OCI-LY3 (cell line): ENCODE data around the gene RPS6KB1.
"Not testable (repeated sequence)": the region's sequence is repeated elsewhere in the genome, so short reads cannot be mapped to it uniquely, and the experiment has no call there.

ENCODE experiments used
- EZH2phosphoT487 ChIP-seq: fragments of 200-600 bp; shearing (Covaris generic); IDR thresholded peaks from 2 replicates; pipeline ENCODE4 v1.6.1; 2018; ENCODE audit warnings: antibody characterized with exemption, mixed run types, low read depth
- TF ChIP-seq, protein P1 (sequence below): fragments of 200-600, 300-600 bp; sonication (generic); IDR thresholded peaks from 2 replicates; pipeline ENCODE4 v1.5.1; 2014; ENCODE audit warnings: antibody characterized with exemption, low read length, low read depth

DNA sequence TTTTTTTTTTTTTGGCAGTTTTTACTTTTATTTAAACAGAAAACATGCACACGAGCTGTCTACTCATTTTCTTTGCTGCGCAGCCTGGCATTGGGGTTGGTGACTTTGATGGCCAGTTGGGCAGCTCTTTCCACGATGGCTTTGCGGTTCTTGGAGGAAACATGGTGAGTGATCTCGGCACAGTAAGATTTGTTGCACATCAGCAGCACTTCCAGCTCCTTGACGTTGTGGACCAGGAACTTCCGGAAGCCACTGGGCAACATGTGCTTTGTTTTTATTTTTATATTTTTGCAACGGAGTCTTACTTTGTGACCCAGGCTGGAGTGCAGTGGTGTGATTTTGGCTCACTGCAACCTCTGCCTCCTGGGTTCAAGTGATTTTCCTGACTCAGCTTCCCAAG is 80.6 kb downstream of the RPS6KB1 start:
- TF ChIP-seq, protein P1, sequence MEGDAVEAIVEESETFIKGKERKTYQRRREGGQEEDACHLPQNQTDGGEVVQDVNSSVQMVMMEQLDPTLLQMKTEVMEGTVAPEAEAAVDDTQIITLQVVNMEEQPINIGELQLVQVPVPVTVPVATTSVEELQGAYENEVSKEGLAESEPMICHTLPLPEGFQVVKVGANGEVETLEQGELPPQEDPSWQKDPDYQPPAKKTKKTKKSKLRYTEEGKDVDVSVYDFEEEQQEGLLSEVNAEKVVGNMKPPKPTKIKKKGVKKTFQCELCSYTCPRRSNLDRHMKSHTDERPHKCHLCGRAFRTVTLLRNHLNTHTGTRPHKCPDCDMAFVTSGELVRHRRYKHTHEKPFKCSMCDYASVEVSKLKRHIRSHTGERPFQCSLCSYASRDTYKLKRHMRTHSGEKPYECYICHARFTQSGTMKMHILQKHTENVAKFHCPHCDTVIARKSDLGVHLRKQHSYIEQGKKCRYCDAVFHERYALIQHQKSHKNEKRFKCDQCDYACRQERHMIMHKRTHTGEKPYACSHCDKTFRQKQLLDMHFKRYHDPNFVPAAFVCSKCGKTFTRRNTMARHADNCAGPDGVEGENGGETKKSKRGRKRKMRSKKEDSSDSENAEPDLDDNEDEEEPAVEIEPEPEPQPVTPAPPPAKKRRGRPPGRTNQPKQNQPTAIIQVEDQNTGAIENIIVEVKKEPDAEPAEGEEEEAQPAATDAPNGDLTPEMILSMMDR: not testable (repeated sequence)
- not testable (repeated sequence) for TF ChIP-seq EZH2phosphoT487
